Kidney capillary endothelial cell (primary cell): ENCODE data around the gene OR4C12.
A peak's percentile ranks its signal among the peaks of the same experiment; 100 is the strongest.
"Not testable (repeated sequence)": the region's sequence is repeated elsewhere in the genome, so short reads cannot be mapped to it uniquely, and the experiment has no call there.

ENCODE experiments used
- DNase-seq: peaks from one replicate; pipeline ENCODE4 v3.0.0-alpha.2; 2018; ENCODE audit warnings: low spot score

OR4C12 gene

DNA sequence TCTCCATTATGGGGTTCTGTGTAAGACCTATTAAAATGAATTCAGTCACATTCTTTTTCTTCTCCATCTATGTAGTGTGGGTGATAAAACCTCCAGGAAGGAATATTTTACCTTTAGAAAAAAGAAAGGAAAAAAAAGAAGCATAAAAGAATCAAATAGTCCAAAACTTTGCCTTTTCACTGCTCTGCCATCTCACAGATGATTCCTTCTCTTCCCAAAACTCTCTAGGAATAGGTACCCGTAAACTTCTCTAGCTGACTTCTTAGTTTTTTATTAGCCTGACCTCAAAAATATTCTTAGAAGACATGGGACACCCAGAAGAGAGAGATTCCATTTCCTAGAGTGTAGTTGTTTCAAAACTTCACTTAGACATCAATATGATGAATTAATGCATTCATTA lies at the start of gene OR4C12:
Gene OR4C12, minus strand, starts transcription at position 101 of the 400 bp plus-strand sequence. Its CDS starts 34 bp downstream, at position 67.
- not testable (repeated sequence) for DNase-seq

DNA sequence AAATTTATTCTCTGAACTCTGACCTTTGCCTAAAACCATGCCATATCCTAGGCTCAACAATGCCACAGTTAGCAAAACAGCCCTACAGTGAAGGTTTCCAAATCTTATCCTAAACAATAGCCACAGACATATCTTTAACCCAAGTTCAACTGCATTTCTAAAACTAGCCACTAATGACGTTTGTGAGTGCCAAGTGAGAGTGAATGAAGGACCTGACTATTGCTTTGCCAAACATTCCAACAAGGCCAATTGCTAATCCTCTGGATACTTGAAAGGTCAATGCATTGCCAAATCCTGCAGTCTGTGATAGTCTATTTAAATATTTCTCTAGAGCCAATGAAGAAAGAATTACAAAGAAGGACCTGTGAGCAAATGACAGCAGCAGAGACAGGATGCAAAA lies 47.9 kb upstream of the OR4C12 start:
- DNase-seq = no peak

DNA sequence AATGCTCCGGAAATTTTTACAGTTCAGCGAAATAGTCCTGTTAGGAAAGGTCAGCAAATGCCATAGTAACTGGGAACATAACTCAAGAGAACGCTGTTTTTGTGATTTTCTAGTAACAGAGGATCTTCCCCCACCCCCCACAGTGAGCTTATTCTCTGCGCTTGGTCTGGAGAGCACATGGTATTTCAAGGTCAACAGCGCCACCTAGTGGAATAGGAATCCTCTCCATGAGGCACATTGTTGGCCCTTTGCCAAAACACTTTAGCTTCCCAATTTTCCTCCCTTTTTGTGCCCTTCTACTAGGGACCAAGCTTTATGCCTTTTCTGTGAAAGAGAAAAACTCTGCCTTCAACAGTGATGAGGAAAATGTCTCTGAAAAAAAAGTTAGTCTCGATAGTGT lies 13.2 kb upstream of the OR4C12 start:
- DNase-seq = peak; percentile 50

DNA sequence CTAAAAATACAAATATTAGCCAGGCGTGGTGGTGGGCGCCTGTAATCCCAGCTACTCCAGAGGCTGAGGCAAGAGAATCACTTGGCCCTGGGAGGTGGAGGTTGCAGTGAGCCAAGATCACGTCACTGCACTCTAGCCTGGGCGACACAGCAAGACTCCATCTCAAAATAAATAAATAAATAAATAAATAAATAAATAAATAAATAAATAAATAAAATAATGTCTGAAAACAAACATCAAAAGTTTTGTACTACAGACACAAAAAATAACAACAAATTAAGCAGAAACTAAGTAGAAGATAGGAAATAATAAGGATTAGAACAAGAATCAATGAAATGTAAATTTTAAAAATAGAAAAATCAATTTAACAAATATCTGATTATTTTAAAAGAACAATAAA lies 8.9 kb downstream of the OR4C12 start:
- not testable (repeated sequence) for DNase-seq

DNA sequence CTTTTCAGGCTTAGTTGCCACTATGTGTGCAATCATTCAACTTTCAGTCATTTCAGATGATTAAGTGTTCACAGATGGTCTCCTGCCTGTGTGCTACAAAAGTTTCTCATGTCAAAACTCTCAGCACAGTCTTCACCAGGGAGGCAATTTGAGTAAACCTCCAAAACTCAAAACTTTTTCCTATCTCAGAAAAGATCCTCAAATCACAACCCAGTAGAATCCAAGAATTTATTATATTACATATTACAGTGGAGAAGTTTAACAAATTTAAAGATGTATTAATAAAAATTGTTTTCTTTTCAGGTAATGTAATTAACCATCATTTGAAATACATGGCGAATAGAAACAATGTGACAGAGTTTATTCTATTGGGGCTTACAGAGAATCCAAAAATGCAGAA lies 30.2 kb downstream of the OR4C12 start, which contains the start of gene OR4C13:
Gene OR4C13, plus strand, starts transcription at position 301 of the 400 bp plus-strand sequence. Its CDS starts 32 bp downstream, at position 333.
- DNase-seq = no peak

DNA sequence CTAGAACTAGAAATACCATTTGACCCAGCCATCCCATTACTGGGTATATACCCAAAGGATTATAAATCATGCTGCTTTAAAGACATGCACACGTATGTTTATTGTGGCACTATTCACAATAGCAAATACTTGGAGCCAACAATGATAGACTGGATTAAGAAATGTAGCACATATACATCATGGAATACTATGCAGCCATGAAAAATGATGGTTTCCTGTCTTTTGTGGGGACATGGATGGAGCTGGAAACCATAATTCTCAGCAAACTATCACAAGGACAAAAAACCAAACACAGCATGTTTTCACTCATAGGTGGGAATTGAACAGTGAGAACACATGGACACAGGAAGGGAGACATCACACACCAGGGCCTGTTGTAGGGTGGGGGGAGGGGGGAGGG lies 33.6 kb downstream of the OR4C12 start:
- DNase-seq = not testable (repeated sequence)
